ENCODE measurements around the gene PRPF38B.
"Not testable (repeated sequence)": the region's sequence is repeated elsewhere in the genome, so short reads cannot be mapped to it uniquely, and the experiment has no call there.

PRPF38B gene

DNA sequence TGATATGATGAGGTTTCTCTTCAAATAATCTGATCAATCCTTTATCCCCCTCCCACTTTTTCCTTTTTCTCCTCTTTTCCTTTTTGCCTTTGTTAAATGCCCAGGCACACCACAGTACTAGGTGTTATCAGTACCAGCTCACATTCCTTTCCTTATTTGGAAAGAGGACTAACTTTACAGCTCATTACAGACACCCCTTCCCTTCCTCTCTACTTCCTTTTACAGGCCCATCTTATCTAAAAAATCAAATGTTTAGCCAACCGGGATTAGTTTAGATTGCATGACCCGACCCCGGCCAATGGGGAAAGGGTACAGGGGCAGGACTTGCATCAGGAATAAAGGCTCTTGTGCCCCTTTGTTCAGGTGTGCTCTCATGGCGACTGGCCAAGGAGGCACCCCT lies 10.4 kb upstream of the PRPF38B start:
- not testable (repeated sequence) for DNase-seq

DNA sequence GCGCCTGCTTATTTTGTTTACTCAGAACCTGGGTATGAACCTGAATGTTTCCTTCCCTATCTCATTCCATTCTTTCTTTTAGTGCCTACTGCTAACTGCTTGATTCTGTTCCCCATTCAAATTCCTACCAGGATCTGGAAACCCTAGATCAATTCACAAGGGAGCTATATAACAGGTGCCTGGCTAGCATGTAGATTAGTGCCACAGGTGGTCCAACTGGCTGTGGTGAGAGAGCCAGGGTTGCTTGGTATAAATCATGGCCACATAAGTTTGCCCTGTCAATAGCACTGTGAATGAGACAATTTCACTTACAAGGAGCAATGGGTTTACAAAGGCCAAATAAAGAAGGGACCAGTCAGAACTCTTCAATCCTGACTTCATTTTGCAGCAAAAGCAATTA lies 6.6 kb upstream of the PRPF38B start:
- DNase-seq = no peak

DNA sequence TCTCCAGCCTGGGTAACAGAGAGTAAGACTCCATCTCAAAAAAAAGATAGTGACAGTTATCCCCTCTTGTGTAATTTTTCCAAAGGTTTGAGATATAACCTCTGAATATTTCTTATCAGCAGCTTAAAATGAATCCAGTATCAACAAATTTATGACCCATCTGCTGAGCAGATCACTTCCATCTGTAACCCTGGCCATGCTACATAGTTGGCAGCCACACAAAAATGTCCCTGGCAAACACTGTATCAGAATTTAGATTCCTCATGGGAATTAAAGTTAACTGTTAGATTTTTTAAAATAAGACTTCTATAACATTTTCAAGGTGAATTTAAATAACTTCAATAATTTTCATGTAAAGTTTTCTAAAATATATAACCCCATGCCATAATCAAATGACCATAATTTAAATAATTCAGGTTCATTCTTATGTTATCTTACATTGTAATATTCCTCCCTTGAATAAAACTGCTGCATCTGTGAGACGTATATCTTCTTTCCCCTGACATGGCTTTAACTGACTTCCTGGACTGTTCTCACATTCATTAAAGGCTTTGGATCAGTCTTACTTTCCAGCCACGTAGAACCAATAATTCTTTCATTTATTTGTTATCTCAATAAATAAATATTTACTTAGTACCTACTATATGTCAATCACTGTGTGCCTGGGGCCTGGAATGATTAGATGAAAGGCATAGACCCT lies 5.3 kb upstream of the PRPF38B start:
- DNase-seq = no peak

DNA sequence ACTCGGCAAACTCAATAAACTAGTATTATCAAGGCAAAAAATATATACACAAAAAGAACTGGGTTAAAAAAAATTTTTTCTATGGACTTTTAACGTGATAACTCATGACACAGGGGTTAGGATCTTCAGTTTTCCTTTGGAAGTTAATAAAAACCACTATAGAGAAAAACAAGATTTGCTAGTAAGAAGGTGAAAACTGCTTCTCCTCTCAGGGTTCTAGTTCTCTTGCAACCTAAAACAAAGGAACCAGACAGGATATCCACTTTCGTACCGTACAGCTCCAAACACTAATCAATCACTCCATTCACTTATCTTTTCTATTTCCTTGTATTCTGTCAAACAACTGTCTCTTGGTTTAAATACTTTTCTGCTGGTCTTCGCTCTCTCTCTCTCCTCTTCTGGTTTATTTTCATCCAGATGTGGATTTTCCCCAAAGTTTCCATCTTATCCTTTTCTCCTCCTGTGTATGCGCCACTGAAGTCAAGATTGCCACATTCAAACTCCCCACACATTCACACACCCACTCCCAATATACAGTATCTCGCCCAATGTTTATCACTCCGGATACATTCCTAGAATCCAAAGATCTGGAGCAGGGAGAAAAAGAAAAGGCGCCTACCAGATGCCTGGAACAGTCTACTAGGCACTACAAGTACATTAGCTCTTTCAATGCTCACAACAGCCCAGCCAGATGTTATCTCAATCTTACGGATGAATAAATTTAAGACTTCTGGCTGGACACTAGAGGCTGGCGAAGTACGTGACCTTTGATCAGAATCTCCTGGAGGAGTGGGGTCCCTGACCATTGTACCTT lies 775 bp upstream of the PRPF38B start:
- no peak for DNase-seq

DNA sequence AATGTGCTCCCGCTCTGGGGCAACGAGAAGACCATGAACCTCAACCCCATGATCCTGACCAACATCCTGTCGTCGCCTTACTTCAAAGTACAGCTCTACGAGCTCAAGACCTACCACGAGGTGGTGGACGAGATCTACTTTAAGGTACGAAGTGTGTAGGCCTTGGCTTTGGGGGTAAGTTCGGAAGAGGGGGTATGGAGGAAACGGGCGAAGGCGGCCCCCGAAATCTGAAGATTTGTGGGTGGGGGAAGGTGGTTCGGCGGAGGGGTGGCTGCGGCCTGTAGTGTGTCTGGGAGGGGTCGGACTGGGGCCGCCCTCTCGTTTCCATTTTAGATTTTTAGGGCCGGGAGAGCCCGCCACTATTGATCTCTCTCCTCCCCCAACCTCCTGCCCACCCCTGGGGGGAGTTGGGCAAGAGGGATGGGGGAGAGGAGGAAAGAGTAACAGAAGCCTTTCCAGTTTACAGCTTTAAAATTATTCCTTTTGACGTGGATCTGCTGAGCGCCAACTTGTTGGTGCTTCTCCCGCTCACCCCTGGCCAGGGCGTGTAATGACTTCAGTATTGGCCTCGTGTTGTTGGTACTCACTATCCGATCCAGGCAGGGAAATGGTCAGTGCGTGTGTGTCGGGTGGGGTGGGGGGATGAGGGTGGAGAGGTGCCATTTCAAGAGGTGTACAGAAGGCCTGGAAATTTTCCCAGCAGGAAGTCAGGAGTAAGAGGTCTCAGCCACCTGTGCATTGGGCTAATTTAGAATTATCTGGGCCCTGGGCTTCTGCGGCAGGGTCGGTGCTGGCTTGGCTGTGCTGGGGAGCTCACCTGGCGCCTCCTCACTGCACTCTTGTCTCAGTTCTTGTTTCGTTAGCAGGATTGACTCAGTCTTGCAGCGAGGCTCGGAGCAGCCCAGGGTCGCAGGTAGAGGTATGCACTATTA lies 880 bp downstream of the PRPF38B start:
- DNase-seq = peak; percentile 69

DNA sequence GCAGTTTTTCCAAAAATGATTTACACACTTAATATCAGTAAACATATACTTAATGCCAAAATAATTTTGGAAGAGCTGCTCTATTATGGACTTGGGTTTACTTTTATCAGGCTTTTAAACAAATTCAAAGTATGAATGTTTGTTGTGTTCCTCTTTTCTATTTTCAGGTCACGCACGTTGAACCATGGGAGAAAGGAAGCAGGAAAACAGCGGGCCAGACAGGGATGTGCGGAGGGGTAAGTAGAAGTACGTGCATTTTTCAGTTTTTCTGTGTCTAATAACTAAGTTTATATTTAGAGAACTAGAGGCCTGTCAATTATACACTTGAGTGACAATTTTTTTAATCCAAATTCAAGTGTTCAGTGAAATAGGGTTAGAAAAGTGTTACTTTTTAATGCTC lies 3.4 kb downstream of the PRPF38B start:
- DNase-seq = no peak

DNA sequence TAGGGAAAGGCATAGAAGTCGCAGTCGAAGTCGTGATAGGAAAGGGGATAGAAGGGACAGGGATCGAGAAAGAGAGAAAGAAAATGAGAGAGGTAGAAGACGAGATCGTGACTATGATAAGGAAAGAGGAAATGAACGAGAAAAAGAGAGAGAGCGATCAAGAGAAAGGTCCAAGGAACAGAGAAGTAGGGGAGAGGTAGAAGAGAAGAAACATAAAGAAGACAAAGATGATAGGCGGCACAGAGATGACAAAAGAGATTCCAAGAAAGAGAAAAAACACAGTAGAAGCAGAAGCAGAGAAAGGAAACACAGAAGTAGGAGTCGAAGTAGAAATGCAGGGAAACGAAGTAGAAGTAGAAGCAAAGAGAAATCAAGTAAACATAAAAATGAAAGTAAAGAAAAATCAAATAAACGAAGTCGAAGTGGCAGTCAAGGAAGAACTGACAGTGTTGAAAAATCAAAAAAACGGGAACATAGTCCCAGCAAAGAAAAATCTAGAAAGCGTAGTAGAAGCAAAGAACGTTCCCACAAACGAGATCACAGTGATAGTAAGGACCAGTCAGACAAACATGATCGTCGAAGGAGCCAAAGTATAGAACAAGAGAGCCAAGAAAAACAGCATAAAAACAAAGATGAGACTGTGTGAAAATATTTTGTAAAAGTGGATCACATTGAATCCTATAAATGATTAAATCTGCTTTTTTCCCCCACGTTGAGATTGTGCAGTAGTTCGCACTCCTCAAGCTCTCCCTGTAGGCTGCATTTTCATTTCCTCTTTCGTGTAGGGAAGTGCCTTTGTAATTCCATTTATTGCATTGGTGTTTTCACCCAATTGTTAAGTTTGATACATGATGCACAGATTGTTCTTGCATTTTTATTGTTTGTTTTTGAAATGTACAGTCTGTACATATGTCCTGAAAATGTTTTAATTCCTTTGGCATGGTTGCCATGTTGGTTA lies 7.5 kb downstream of the PRPF38B start:
- no peak for DNase-seq

DNA sequence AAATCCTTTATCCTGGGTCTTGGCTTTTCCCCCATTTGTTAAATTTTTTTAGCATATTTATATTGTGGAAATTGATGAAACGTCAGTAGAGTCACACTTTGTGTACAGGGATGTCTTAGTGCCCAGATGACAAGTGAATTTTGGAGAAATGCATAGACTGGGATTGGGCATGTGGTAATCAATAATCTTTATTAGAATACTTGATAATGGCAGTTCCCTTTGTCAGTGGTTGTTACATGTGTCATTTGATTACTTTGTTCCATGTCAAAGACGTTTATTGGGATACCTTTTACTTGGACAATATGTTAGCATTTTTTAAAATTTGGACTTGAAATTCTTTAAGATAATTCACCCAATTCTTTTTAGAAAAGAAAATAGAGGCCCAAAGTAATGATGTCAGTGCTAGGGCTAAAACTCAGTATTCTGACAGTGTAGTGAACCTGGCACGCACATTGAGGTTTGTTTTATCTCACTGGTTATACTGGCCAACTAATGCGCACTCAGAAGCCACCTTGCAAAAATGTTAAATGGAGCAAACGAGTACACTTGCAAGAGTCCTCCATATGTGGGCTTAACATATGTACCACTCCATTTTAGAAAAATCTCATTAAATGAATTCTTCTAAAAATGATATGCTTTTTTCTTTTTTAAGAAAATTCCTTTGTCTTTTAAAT lies 9.2 kb downstream of the PRPF38B start:
- no peak for DNase-seq

DNA sequence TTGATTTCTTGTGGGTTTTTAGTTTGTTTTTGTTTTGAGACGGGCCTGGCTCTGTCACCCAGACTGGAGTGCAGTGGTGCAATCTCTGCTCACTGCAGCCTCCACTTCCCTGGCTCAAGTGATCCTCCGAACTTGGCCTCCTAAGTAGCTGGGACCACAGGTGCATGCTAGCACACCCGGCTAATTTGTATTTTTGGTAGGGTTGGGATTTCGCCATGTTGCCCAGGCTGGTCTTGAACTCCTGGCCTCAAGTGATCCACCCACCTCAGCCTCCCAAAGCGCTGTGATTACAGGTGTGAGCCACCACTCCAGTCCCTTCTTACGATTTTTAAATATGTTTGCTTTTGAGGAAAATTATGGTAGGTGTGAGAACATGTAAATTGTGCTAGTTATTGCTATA lies 10.0 kb downstream of the PRPF38B start:
- DNase-seq = not testable (repeated sequence)

DNA sequence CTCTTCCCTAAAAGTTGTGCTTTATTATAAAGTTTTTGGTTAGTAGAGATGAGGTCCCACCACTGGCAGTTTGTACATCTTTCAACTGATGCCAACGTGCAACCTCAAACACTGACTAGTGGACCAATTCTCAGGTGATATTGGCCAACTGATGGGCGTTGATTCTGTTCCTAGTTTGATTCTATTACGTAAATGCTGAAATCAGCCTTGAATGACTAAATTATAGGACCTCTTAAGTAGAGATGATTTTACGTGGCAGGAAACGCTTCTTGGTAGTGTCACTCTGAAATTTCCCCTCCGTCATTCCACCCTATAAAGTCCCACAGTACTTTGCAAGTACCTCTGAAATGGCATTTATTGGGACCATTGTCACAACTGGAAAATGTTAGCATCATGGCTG lies 11.8 kb downstream of the PRPF38B start:
- DNase-seq = peak; percentile 24

DNA sequence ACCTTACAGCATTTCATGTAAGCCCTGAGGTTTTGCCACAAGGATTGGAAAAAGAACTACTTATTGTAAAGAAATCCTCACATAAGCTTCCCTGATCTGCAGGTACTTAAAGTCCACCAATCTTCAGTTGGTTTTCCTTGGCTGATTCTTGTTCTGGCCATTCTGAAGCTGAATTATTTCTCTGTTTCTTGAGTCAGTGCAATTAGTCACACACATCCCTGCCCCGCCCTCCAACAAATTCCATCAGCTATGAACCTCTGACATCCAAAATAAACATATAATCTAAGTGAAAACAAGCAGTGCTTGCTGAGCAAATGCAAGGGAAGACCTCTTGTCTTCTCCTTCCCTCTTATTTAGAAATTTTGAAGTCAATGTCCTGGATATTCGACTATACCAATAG lies 12.4 kb downstream of the PRPF38B start:
- no peak for DNase-seq

DNA sequence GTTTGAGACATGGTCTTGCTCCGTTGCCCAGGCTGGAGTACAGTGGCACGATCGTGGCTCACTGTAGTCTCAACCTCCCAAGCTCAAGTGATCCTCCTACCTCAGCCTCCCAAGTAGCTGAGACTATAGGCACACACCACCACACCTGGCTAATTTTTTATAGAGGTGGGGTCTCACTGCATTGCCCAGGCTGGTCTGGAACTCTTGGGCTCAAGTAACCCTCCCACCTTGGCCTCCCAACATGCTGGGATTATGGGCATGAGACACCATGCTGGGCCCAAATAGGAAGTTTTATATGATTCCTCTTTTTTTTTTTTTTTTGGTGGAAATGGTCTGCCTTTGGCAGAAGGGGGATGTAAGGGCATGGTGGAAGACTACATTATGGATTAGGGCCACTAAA lies 14.5 kb downstream of the PRPF38B start:
- no peak for DNase-seq

DNA sequence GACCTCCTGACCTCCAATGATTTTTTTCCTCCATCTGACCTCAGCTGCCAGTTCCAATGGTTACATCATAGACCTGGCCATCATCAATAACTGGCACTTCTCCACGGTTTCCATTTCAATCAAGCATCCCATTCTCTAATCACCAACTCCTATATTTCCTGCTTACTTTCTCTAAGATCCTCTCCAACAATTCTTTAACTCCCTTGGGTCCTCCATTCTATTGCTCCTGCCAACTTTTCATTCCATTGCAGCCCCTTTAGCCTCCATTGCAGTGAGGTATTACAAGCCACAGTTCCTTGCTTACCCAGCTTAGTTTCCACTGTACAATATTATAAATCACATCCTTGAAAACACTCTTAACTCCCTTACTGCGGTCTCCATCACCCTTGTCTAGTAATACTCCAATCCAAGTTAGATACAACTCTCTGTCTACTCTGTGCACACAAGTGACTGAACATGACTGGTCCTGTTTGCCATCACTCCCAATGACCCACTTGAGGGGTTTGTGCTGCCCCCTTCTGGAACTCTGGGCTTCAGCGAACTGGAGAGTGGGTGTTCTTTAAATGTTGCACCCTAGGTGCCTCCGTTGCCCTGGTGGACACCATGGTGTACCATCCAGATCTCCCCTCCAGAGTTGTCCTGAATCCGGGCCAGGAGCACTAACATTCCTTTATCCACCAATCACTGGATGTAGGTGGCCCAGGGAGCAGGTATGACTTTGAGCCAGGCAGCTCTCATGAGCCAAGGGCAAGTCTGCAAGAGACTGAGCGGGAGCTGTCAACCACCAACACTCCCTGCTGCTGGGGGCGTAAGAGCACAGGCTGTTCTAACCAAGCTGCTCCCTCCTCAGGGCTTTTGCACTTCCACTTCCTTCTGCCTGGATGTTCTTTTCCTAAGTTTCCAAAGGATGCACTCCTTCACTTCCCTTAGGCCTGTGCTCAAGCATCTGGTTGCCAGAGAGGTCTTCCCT lies 16.9 kb downstream of the PRPF38B start:
- DNase-seq = peak; percentile 71

DNA sequence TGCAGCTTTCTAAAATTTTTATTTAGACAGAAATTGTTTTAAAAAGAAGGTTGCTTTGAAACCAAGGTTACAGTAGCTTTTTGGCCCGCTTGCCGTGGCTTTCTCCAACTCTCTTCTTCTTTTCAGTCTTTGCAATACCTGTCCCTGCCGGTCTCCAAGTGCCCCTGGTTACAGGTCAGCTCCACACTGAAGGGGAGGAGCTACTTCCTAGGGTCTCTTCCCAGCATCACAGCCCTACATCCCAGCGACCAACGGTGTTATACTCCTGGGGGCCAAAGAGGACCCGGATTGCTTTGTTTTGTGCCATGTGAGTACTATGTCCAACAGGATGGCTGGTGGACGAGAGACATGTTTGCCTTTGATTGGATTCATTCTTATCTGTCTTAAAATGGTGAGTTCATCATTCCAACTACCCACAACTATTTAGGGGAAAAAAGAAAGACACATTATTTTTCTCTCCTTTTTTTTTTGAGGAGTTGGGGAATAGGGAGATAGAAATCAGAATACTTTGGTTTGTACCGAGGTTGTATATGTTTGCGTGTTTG lies 20.6 kb downstream of the PRPF38B start, which contains the start of gene FNDC7:
FNDC7 (plus strand) TSS at position 303 of the 545 bp plus-strand sequence; CDS start at position 329, 26 bp downstream.
- no peak for DNase-seq

DNA sequence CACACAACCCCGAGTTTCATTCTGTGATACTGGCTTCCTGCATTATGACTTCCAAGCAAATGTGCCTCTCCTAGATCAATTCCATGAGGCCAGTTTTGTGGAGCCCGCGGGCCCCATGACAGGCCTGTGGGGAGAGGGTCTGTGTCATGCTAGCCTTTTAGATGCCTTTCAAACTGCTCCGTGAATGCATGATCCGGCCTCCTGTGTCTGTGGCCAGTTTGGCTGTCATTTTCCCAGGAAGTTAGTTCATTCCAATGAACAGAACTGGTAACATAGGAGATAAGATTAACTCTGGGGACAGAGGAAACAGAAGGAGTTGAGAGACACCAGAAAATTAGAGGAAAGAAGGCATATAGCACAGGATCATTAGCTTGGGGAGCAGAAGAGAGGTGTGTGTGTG lies 23.8 kb downstream of the PRPF38B start:
- no peak for DNase-seq

DNA sequence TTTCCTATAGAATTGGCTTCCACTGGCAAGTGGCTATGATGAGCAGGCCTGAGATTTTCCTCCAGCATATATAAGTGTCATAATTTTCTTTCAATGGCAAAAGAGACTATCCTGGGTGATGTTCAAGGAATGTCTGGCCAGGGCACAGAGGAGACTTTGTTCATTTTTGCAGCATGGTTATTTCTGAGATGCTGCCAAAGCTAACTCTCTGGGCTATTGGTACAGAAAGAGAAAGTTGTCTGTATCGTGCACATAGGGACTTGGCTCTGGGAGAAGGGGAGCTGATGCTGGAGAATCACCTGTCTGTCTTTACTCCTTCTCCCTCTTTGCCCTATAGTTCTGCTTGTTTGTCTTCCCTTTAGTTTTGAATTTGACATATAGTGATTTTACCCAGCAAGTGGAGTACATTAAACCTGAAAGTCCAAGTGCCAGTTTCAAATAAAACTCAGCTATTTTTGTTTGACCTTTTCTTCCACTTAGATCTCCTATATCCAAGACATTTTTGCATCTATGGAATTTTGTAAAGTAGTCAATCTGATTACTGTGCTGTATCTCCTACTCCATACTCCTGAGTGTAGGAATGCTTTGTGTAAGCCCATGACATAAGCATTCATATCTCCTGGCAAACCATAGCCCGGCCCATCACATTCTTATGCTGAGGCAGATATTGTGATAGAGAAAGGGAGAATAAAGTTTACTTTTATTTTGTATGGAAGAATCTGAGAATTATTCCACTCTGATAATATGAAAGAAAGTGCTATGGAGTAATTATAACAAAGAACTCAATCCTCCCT lies 24.5 kb downstream of the PRPF38B start:
- DNase-seq = no peak

DNA sequence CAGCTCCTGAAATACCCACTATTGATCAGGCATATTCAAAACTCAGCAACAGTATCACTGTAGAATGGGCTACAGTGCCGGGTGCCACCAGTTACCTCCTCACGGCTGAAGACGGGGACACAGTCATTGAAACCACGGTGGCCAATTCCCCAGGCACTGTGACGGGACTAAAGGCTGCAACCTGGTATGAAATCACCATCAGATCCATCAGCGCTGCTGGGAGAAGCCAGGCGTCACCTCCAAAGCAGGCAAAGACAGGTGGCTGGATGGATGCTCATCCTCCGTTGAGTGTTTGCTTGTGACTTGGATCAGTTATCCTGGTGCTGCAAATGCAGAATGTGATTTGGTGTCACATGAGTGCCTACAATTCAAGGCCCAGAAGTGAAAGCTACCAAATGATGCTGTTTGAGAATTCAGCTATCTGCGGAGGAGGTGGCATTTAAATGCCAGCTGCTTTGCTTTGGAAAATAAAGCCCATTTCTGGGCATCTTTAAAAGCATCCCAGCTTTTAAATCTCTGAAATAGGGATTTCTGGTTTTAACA lies 25.7 kb downstream of the PRPF38B start:
- DNase-seq = no peak

DNA sequence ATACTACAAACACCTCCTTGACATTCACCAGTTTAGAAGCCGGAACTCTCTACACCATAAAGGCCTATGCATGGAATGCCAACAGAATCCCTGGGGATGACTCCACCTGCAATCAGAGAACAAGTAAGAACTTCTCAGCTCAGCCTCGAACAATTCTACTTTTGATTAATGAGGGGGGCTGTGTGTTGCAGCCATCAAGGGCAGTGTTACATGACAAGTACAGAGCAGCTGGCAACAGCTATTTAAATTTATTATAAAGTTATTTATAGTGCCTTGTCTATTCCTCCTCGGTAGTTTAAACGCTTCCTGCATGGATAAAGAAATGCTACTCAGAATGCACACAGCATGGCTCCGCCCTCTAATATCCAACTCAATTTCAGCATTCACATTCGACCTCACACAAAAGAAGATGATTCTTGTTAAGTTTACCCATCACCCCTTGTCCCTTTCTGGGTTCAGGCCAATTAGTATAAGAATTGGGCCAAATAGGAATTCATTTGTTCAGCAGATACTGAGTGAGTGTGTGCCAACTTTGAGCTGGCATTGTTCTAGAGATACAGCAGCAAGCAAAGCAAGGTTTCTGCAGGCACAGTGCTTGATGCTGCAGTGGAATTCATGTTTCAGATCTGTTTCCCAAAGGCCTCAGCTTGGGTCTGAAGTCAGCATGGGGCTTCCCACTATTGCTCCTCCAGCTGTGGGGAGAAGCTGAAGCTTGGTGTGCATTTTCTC lies 27.0 kb downstream of the PRPF38B start:
- no peak for DNase-seq
